ENCODE measurements around the gene LONP2. TPM values are rescaled to one million over a fixed set of nuclear protein-coding genes. Genes with fewer than 3 reads are reported as not detected.

LONP2 gene
- total and polyA plus RNA-seq, 9 of the 15 experiments (the other 6 are each of a cell fraction or from before 2014, with no cell fraction given): 8.1 to 41.2 (median 25.6) TPM

GRCh38 chr16:48383877-48384519 lies 139.9 kb downstream of the LONP2 start (continued):
- TF ChIP-seq ARID3A (IDR thresholded peaks at IDR 0.05; ENCODE audit: borderline replicate concordance, low read depth, low read length) (no peak), RBFOX2 (IDR thresholded peaks at IDR 0.05; ENCODE audit: low read depth, low read length) (no peak), ZSCAN32 (CRISPR knock-in tag; IDR thresholded peaks at IDR 0.05) (no peak), ETS1 (conservative IDR thresholded peaks at IDR 0.05; ENCODE audit: control insufficient read depth, low read depth, low read length) (no peak), HMGXB4 (CRISPR knock-in tag; IDR thresholded peaks at IDR 0.05) (no peak), KLF6 (CRISPR knock-in tag; IDR thresholded peaks at IDR 0.05; ENCODE audit: borderline replicate concordance) (no peak), CHAMP1 (IDR thresholded peaks at IDR 0.05) (no peak), ZNF79 (CRISPR knock-in tag; IDR thresholded peaks at IDR 0.05; ENCODE audit: low read depth) (no peak), MAFF (IDR thresholded peaks at IDR 0.05; ENCODE audit: low read length) (no peak), PHTF2 (CRISPR knock-in tag; IDR thresholded peaks at IDR 0.05) (no peak), ELF4 (CRISPR knock-in tag; IDR thresholded peaks at IDR 0.05) (no peak), ZNF589 (CRISPR knock-in tag; IDR thresholded peaks at IDR 0.05; ENCODE audit: low read depth) (no peak), ZNF717 (CRISPR knock-in tag; IDR thresholded peaks at IDR 0.05) (no peak), ZBTB5 (IDR thresholded peaks at IDR 0.05) (no peak), CBFB (CRISPR knock-in tag; IDR thresholded peaks at IDR 0.05) (no peak), FOSL1 (tag; conservative IDR thresholded peaks at IDR 0.05) (no peak), ZNF311 (CRISPR knock-in tag; IDR thresholded peaks at IDR 0.05) (no peak), KAT7 (CRISPR knock-in tag; IDR thresholded peaks at IDR 0.05; ENCODE audit: borderline replicate concordance) (no peak), ZNF644 (tag; IDR thresholded peaks at IDR 0.05; ENCODE audit: low read depth) (no peak), PHF8 (IDR thresholded peaks at IDR 0.05; ENCODE audit: borderline replicate concordance, low read length) (no peak)
